HFFc6 (cell line): ENCODE data around the gene HSBP1L1. TPM values are rescaled to one million over a fixed set of nuclear protein-coding genes. Genes with fewer than 3 reads are reported as not detected.
A peak's percentile ranks its signal among the peaks of the same experiment; 100 is the strongest.

Experiments used
- DNase-seq: peaks from one replicate; pipeline ENCODE4 v3.0.0-alpha.2; 2018
- H3K27ac Mint-ChIP-seq: 2 replicates; pipeline ENCODE4 v1.8.0; 2020; ENCODE audit warnings: mild to moderate bottlenecking, mixed read lengths
- H3K27me3 Mint-ChIP-seq: 2 replicates; pipeline ENCODE4 v1.8.0; 2021; ENCODE audit warnings: mild to moderate bottlenecking, moderate library complexity, mixed read lengths; ENCODE audit not compliant: insufficient read depth
- H3K36me3 Mint-ChIP-seq: 2 replicates; pipeline ENCODE4 v1.8.0; 2021; ENCODE audit warnings: low read depth, mixed read lengths
- H3K4me1 Mint-ChIP-seq: 2 replicates; pipeline ENCODE4 v1.8.0; 2020; ENCODE audit warnings: low read depth, mixed read lengths
- H3K4me3 Mint-ChIP-seq: 2 replicates; pipeline ENCODE4 v1.8.0; 2020; ENCODE audit warnings: mild to moderate bottlenecking, moderate library complexity, mixed read lengths
- H3K9me3 Mint-ChIP-seq: 2 replicates; pipeline ENCODE4 v1.8.0; 2020; ENCODE audit warnings: mild to moderate bottlenecking, mixed read lengths
- CTCF ChIP-seq: fragments of 200-600 bp; sonication (generic); IDR thresholded peaks from 2 replicates; pipeline ENCODE4 v1.5.0; 2021; ENCODE audit warnings: antibody characterized with exemption, mild to moderate bottlenecking
- total RNA-seq, 6 experiments: library from RNA; stranded (reverse); fragmentation: NEBNext Ultra II Directional; extraction: Animal tissue kit (Norgen Biotek cat#: 25700); gene quantifications; 2 replicates in 1 of 6; 3 replicates in 5 of 6; pipeline ENCODE4 v1.2.3, GENCODE V29; 2021

Gene HSBP1L1
- total RNA-seq, 6 experiments from 2014 or later = 20.7 to 25.6 (median 21.6) TPM

DNA sequence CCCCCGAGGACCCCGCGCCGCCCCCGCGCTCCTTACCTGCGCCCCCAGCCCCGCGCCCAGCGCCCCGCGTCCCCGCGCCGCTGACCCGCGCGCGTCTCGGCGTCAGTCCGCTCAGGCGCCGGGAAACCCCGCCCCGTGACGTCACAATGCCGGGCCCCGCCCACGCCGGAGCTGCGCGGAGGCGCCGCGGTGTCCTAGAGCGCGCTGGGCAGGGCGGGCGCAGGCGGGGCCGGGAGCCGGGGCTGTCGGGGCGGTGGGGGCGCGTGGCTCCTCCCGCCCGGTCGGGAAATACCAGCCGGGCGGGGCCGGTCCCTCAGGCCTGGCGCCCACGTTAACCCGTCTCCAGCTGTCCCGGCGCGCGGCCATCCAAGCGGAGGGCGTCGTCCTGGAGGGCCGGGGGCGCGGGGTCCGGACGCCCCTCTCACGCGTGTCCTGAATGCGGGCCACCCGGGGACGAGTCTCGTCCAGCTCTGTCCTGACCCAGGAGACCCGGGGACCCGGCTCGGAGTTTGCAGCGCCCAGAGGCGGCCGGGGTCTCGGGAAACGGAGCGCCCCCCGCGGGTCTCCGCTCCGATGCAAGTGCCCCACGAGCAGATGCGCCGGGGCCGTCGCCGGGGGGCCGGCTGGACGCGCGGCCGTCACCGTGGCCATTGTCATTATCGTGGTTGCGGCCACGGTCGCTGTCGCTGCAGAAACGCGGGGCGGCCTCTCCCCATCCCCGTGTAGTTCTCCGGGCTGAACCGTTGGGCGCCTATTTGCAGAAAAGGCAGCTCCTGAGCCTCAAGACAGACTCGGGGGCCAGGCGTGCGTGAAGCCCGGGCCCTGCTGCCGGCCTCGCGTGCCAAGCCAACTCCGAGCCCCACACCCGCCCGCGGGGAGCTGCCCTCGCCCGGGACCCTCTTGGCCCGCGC lies 12.6 kb upstream of the HSBP1L1 start, which contains the start of gene SLC66A2:
Gene SLC66A2, minus strand, starts transcription at position 109 of the 911 bp plus-strand sequence. CDS start 727 bp downstream, outside the sequence.
- H3K9me3 Mint-ChIP-seq = no peaks in the 10 kb centered on the region
- peak; percentile 78 for DNase-seq
- peak within 1 kb of the TSS; percentile 72 for H3K27ac Mint-ChIP-seq
- H3K4me3 Mint-ChIP-seq = peak within 1 kb of the TSS; percentile 92
- H3K4me1 Mint-ChIP-seq = peaks cover 18% of the 10 kb centered on the region
- TF ChIP-seq CTCF = peak; percentile 24; the same call in 1 of the 2 replicates
- H3K27me3 Mint-ChIP-seq = no peaks in the 10 kb centered on the region; the same call in 1 of the 2 replicates
- H3K36me3 Mint-ChIP-seq = peaks cover 5% of the 10 kb centered on the region; the same call in 1 of the 2 replicates

GRCh38 chr18:79952456-79952995 lies 11.9 kb upstream of the HSBP1L1 start:
- no peak for TF ChIP-seq CTCF
- no peaks in the 10 kb centered on the region; the same call in 1 of the 2 replicates for H3K27me3 Mint-ChIP-seq
- no peak overlapping the region for H3K27ac Mint-ChIP-seq
- peaks cover 5% of the 10 kb centered on the region; the same call in 1 of the 2 replicates for H3K36me3 Mint-ChIP-seq
- H3K9me3 Mint-ChIP-seq = no peaks in the 10 kb centered on the region
- no peak for DNase-seq
- peak overlapping the region; percentile 68; the same call in 1 of the 2 replicates for H3K4me3 Mint-ChIP-seq
- H3K4me1 Mint-ChIP-seq = peaks cover 13% of the 10 kb centered on the region

DNA sequence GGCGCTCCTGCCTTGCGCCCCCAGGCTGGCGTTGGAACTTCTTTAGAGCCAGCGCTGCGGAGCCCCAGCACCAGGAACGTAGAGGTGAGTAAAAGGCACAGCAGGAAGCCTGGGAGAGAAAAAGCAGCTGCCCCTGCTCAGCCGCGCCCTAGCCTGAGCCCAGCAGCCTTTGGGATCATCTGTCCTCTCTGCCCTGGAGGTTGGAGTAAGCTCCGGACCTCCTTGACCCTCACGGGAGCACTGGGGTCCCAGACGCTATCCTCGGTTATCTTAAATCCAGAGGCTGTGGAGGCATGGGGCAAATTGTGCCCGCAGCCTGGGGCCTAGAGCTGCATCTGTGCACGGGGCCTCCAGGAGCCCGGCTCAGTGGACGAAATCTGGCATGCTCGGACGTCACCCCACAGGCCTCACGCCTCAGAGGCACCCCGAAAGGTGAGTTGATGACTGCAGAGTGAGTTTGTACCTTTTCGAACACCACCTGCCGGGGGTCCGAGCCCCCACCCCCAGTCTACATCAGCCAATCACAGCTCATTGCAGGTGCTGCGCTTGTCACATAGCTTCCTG lies 11.4 kb upstream of the HSBP1L1 start:
- DNase-seq = no peak
- Mint-ChIP-seq H3K27ac (no peak overlapping the region), H3K9me3 (no peaks in the 10 kb centered on the region), H3K4me3 (no peak overlapping the region), H3K4me1 (peaks cover 13% of the 10 kb centered on the region), H3K36me3 (peaks cover 5% of the 10 kb centered on the region; the same call in 1 of the 2 replicates), H3K27me3 (no peaks in the 10 kb centered on the region; the same call in none of the 2 replicates)
- no peak for TF ChIP-seq CTCF

DNA sequence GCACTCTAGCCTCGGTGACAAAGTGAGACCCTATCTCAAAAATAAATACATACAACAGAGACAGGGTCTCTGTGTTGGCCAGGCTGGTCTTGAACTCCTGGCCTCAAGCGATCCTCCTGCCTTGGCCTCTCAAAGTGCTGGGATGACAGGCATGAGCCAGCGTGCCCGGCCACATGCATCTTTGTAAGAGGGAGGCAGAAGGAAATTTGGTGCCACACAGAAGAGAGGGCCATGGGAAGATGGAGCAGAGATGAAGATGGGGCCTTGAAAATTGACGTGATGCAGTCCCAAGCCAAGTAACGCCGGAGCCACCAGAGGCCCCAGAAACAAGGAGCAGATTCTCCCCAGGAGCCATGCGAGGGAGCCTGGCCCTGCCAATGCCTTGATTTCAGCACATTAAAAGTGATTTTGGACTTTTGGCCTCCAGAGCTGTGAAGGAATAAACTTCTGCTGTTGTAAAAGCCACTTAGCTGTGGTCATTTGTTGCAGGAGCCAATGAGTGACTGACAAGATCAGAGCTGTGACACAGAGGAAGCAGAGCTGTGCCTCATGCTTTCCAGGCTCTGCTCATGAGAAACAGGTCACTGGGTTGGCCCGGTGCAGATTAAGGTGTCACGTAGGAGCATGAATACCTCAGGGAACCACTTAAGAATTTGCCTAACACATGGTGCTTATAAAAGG lies 10.3 kb upstream of the HSBP1L1 start:
- no peak overlapping the region for H3K27ac Mint-ChIP-seq
- TF ChIP-seq CTCF = no peak
- no peak for DNase-seq
- peaks cover 5% of the 10 kb centered on the region; the same call in 1 of the 2 replicates for H3K36me3 Mint-ChIP-seq
- H3K4me1 Mint-ChIP-seq = peaks cover 13% of the 10 kb centered on the region
- no peaks in the 10 kb centered on the region; the same call in none of the 2 replicates for H3K27me3 Mint-ChIP-seq
- H3K4me3 Mint-ChIP-seq = no peak overlapping the region
- H3K9me3 Mint-ChIP-seq = no peaks in the 10 kb centered on the region

- H3K27ac Mint-ChIP-seq = no peak overlapping the region
These were observed 9.7 kb upstream of the HSBP1L1 start for GRCh38 chr18:79954791-79955190.

More at GRCh38 chr18:79954791-79955190, 9.7 kb upstream of the HSBP1L1 start:
- no peaks in the 10 kb centered on the region; the same call in none of the 2 replicates for H3K27me3 Mint-ChIP-seq
- TF ChIP-seq CTCF = no peak
- H3K4me1 Mint-ChIP-seq = peaks cover 12% of the 10 kb centered on the region
- H3K36me3 Mint-ChIP-seq = peaks cover 5% of the 10 kb centered on the region; the same call in 1 of the 2 replicates
- DNase-seq = no peak
- no peaks in the 10 kb centered on the region for H3K9me3 Mint-ChIP-seq
- no peak overlapping the region for H3K4me3 Mint-ChIP-seq
